GM23338 (cell line): ENCODE data around the gene HGS.

ENCODE experiments used
- CREB1 ChIP-seq: fragments of 250-450 bp; sonication (Bioruptor Pico); IDR thresholded peaks from 2 replicates; pipeline ENCODE4 v1.5.0; 2020; ENCODE audit warnings: low read depth, mild to moderate bottlenecking, moderate library complexity
- CTCF ChIP-seq, 2 experiments: fragments of 200-600 bp in 1 of 2; sonication (generic) in 1 of 2; conservative IDR thresholded peaks; 2 replicates each; pipeline versions ENCODE4 v1.5.1 to v1.6.1; 2016 to 2017; ENCODE audit warnings: antibody characterized with exemption in 2 of 2, low read depth in 2 of 2, mild to moderate bottlenecking in 2 of 2, moderate library complexity in 1 of 2
- ETS1 ChIP-seq: IDR thresholded peaks from 2 replicates; pipeline ENCODE4 v1.6.1; 2016; ENCODE audit warnings: antibody characterized with exemption
- EZH2 ChIP-seq: fragments of 200-600 bp; sonication (generic); IDR thresholded peaks from one replicate; pipeline ENCODE4 v1.8.0; 2017; ENCODE audit warnings: antibody characterized with exemption, mild to moderate bottlenecking, low read depth; ENCODE audit not compliant: unreplicated experiment
- EZH2phosphoT487 ChIP-seq: fragments of 200-600 bp; sonication (generic); IDR thresholded peaks from one replicate; pipeline ENCODE4 v1.8.1; 2018; ENCODE audit warnings: antibody characterized with exemption; ENCODE audit not compliant: unreplicated experiment
- JUNB ChIP-seq: IDR thresholded peaks from one replicate; pipeline ENCODE4 v1.6.1; 2016; ENCODE audit warnings: antibody characterized with exemption; ENCODE audit not compliant: unreplicated experiment
- POLR2AphosphoS5 ChIP-seq: IDR thresholded peaks from 2 replicates; pipeline ENCODE4 v1.6.1; 2016; ENCODE audit warnings: antibody characterized with exemption, low read depth
- REST ChIP-seq: IDR thresholded peaks from one replicate; pipeline ENCODE4 v1.6.1; 2018; ENCODE audit warnings: antibody characterized with exemption; ENCODE audit not compliant: unreplicated experiment
- STAT1 ChIP-seq: IDR thresholded peaks from one replicate; pipeline ENCODE4 v1.6.1; 2016; ENCODE audit warnings: antibody characterized with exemption; ENCODE audit not compliant: unreplicated experiment
- ZNF114 ChIP-seq: fragments of 250-450 bp; sonication (Bioruptor Pico); IDR thresholded peaks from 2 replicates; pipeline ENCODE4 v1.5.0; 2020; ENCODE audit warnings: mild to moderate bottlenecking, moderate library complexity
- ZNF331 ChIP-seq: fragments of 250-450 bp; sonication (Bioruptor Pico); IDR thresholded peaks from 2 replicates; pipeline ENCODE4 v1.5.0; 2020; ENCODE audit warnings: low read depth, mild to moderate bottlenecking, moderate library complexity

GRCh38 chr17:81650951-81651350 is 32.9 kb upstream of the HGS start:
- TF ChIP-seq CTCF (conservative IDR thresholded peaks at IDR 0.05; ENCODE audit: low read depth in 2 of 2) (no peak), POLR2AphosphoS5 (no peak), REST (no peak), EZH2 (no peak), ZNF114 (no peak), EZH2phosphoT487 (no peak), ZNF331 (CRISPR knock-in tag) (no peak), ETS1 (no peak), CREB1 (CRISPR knock-in tag) (no peak), JUNB (no peak), STAT1 (no peak)
